Measurements from ENCODE around the gene MIGA1.
A peak's percentile ranks its signal among the peaks of the same experiment; 100 is the strongest.
"Not testable (repeated sequence)": the region's sequence is repeated elsewhere in the genome, so short reads cannot be mapped to it uniquely, and the experiment has no call there.

The MIGA1 gene

GRCh38 chr1:77825131-77825709 is 45.8 kb downstream of the MIGA1 start:
- no peaks in the 10 kb centered on the region for H3K27me3 ChIP-seq (ENCODE audit: insufficient read depth, poor library complexity, severe bottlenecking)
- no peak overlapping the region; the same call in 1 of the 2 replicates for H3K27ac ChIP-seq (replicated peaks)
- H3K4me3 ChIP-seq (replicated peaks; ENCODE audit: insufficient read depth, low read length) = no peak overlapping the region
- DNase-seq (ENCODE audit: low read depth in 1 of 2, low spot score in 1 of 2) = peak; percentile 39 to 75
- no peak for TF ChIP-seq CTCF (IDR thresholded peaks at IDR 0.05; ENCODE audit: insufficient read depth, low read length)
- no peak for TF ChIP-seq SPI1 (IDR thresholded peaks at IDR 0.05; ENCODE audit: borderline replicate concordance, low read depth)
- no peak for TF ChIP-seq REST (IDR thresholded peaks at IDR 0.05; ENCODE audit: insufficient replicate concordance, low read depth)
- no peak for TF ChIP-seq GABPA (IDR thresholded peaks at IDR 0.05; ENCODE audit: low read depth)

- H3K27me3 ChIP-seq (ENCODE audit: insufficient read depth, poor library complexity, severe bottlenecking); DNase-seq (ENCODE audit: low read depth in 1 of 2, low spot score in 1 of 2); H3K27ac ChIP-seq (replicated peaks); H3K4me3 ChIP-seq (replicated peaks; ENCODE audit: insufficient read depth, low read length): not testable (repeated sequence)
Observed at GRCh38 chr1:77826851-77827250, 47.4 kb downstream of the MIGA1 start.

- DNase-seq (ENCODE audit: low read depth in 1 of 2, low spot score in 1 of 2) = no peak
- no peak overlapping the region for H3K4me3 ChIP-seq (replicated peaks; ENCODE audit: insufficient read depth, low read length)
- no peaks in the 10 kb centered on the region for H3K27me3 ChIP-seq (ENCODE audit: insufficient read depth, poor library complexity, severe bottlenecking)
- no peak overlapping the region for H3K27ac ChIP-seq (replicated peaks)
- no peak for TF ChIP-seq REST (IDR thresholded peaks at IDR 0.05; ENCODE audit: insufficient replicate concordance, low read depth)
- no peak for TF ChIP-seq SPI1 (IDR thresholded peaks at IDR 0.05; ENCODE audit: borderline replicate concordance, low read depth)
- no peak for TF ChIP-seq GABPA (IDR thresholded peaks at IDR 0.05; ENCODE audit: low read depth)
- TF ChIP-seq POLR2AphosphoS5 (IDR thresholded peaks at IDR 0.05; ENCODE audit: low read depth) = no peak
- no peak for TF ChIP-seq CTCF (IDR thresholded peaks at IDR 0.05; ENCODE audit: insufficient read depth, low read length)
Observed at GRCh38 chr1:77828098-77828497, 48.6 kb downstream of the MIGA1 start.

GRCh38 chr1:77829851-77830250 is 50.4 kb downstream of the MIGA1 start:
- no peak for TF ChIP-seq SPI1 (IDR thresholded peaks at IDR 0.05; ENCODE audit: borderline replicate concordance, low read depth)
- no peak for TF ChIP-seq CTCF (IDR thresholded peaks at IDR 0.05; ENCODE audit: insufficient read depth, low read length)
- TF ChIP-seq GABPA (IDR thresholded peaks at IDR 0.05; ENCODE audit: low read depth) = no peak
- TF ChIP-seq REST (IDR thresholded peaks at IDR 0.05; ENCODE audit: insufficient replicate concordance, low read depth) = no peak
- TF ChIP-seq POLR2AphosphoS5 (IDR thresholded peaks at IDR 0.05; ENCODE audit: low read depth) = no peak
- no peak for DNase-seq (ENCODE audit: low read depth in 1 of 2, low spot score in 1 of 2)
- no peak overlapping the region for H3K4me3 ChIP-seq (replicated peaks; ENCODE audit: insufficient read depth, low read length)
- H3K27ac ChIP-seq (replicated peaks) = no peak overlapping the region
- H3K27me3 ChIP-seq (ENCODE audit: insufficient read depth, poor library complexity, severe bottlenecking) = no peaks in the 10 kb centered on the region
